SK-N-SH treated with all-trans-retinoic acid at 6 μM for 48 hours (cell line): ENCODE data around the gene PCMT1.

Source experiments
- ATAC-seq: fragments of 200-7000 bp; cut with Tn5 transposase; 3 replicates; pipeline ENCODE4 v1.9.1; 2020; ENCODE audit warnings: mild to moderate bottlenecking, moderate library complexity
- ARNTL ChIP-seq: fragments of 450-650 bp; formaldehyde crosslinking; IDR thresholded peaks from 2 replicates; pipeline ENCODE4 v1.5.0; 2020; ENCODE audit warnings: low read depth, mild to moderate bottlenecking, moderate library complexity, borderline replicate concordance
- BACH2 ChIP-seq: fragments of 250-450 bp; sonication (Bioruptor Pico); IDR thresholded peaks from 2 replicates; pipeline ENCODE4 v1.9.0; 2021; ENCODE audit warnings: mild to moderate bottlenecking, borderline replicate concordance
- CSDC2 ChIP-seq: fragments of 250-450 bp; sonication (Bioruptor Pico); IDR thresholded peaks from 2 replicates; pipeline ENCODE4 v1.5.0; 2020; ENCODE audit warnings: mild to moderate bottlenecking, moderate library complexity
- ESRRG ChIP-seq: fragments of 250-450 bp; sonication (Bioruptor Pico); IDR thresholded peaks from 2 replicates; pipeline ENCODE4 v1.6.1; 2021; ENCODE audit warnings: mild to moderate bottlenecking
- OSR1 ChIP-seq: fragments of 250-450 bp; sonication (Bioruptor Pico); IDR thresholded peaks from 2 replicates; pipeline ENCODE4 v1.8.0; 2022; ENCODE audit warnings: moderate library complexity, mild to moderate bottlenecking, inconsistent platforms
- PPARA ChIP-seq: fragments of 250-450 bp; sonication (Bioruptor Pico); IDR thresholded peaks from 2 replicates; pipeline ENCODE4 v1.5.0; 2020; ENCODE audit warnings: mild to moderate bottlenecking, borderline replicate concordance
- RARB ChIP-seq: fragments of 250-450 bp; sonication (Bioruptor Pico); IDR thresholded peaks from 2 replicates; pipeline ENCODE4 v1.8.0; 2021; ENCODE audit warnings: mild to moderate bottlenecking, moderate library complexity
- SNAI2 ChIP-seq: fragments of 250-450 bp; sonication (Bioruptor Pico); IDR thresholded peaks from 2 replicates; pipeline ENCODE4 v1.5.0; 2020; ENCODE audit warnings: mild to moderate bottlenecking, moderate library complexity
- TCF4 ChIP-seq: fragments of 250-450 bp; sonication (Bioruptor Pico); IDR thresholded peaks from 2 replicates; pipeline ENCODE4 v1.8.0; 2021; ENCODE audit warnings: mild to moderate bottlenecking, moderate library complexity, borderline replicate concordance
- TOX ChIP-seq: fragments of 250-450 bp; sonication (Bioruptor Pico); IDR thresholded peaks from 2 replicates; pipeline ENCODE4 v1.8.0; 2021; ENCODE audit warnings: mild to moderate bottlenecking, moderate library complexity, borderline replicate concordance
- ZFP3 ChIP-seq: fragments of 250-450 bp; sonication (Bioruptor Pico); IDR thresholded peaks from 2 replicates; pipeline ENCODE4 v1.5.0; 2020; ENCODE audit warnings: mild to moderate bottlenecking, moderate library complexity
- ZFP30 ChIP-seq: fragments of 450-650 bp; formaldehyde crosslinking; IDR thresholded peaks from 2 replicates; pipeline ENCODE4 v1.5.0; 2022; ENCODE audit warnings: mild to moderate bottlenecking, moderate library complexity
- ZNF565 ChIP-seq: fragments of 450-650 bp; formaldehyde crosslinking; conservative IDR thresholded peaks from 2 replicates; pipeline ENCODE4 v1.5.0; 2020; ENCODE audit warnings: low read depth, mild to moderate bottlenecking, moderate library complexity
- ZNF70 ChIP-seq: fragments of 450-650 bp; formaldehyde crosslinking; IDR thresholded peaks from 2 replicates; pipeline ENCODE4 v1.5.0; 2020; ENCODE audit warnings: mild to moderate bottlenecking, moderate library complexity
- ZNF8 ChIP-seq: fragments of 450-650 bp; formaldehyde crosslinking; IDR thresholded peaks from 2 replicates; pipeline ENCODE4 v1.5.0; 2020; ENCODE audit warnings: mild to moderate bottlenecking, moderate library complexity
- TF ChIP-seq, protein P1 (sequence below): fragments of 250-450 bp; sonication (Bioruptor Pico); IDR thresholded peaks from 2 replicates; pipeline ENCODE4 v1.8.0; 2020; ENCODE audit warnings: mild to moderate bottlenecking, moderate library complexity, borderline replicate concordance
- TF ChIP-seq, protein P2 (sequence below): fragments of 250-450 bp; sonication (Bioruptor Pico); IDR thresholded peaks from 2 replicates; pipeline ENCODE4 v1.5.0; 2020; ENCODE audit warnings: mild to moderate bottlenecking, moderate library complexity
- TF ChIP-seq, protein P3 (sequence below): fragments of 250-450 bp; sonication (Bioruptor Pico); IDR thresholded peaks from 2 replicates; pipeline ENCODE4 v1.5.1; 2020; ENCODE audit warnings: low read depth, mild to moderate bottlenecking, moderate library complexity
- TF ChIP-seq, protein P4 (sequence below): fragments of 250-450 bp; sonication (Bioruptor Pico); IDR thresholded peaks from 2 replicates; pipeline ENCODE4 v1.5.1; 2021; ENCODE audit warnings: mild to moderate bottlenecking, moderate library complexity
- TF ChIP-seq, protein P5 (sequence below): fragments of 250-450 bp; sonication (Bioruptor Pico); IDR thresholded peaks from 2 replicates; pipeline ENCODE4 v1.8.0; 2021; ENCODE audit warnings: low read depth, mild to moderate bottlenecking, moderate library complexity, borderline replicate concordance

PCMT1 gene

DNA sequence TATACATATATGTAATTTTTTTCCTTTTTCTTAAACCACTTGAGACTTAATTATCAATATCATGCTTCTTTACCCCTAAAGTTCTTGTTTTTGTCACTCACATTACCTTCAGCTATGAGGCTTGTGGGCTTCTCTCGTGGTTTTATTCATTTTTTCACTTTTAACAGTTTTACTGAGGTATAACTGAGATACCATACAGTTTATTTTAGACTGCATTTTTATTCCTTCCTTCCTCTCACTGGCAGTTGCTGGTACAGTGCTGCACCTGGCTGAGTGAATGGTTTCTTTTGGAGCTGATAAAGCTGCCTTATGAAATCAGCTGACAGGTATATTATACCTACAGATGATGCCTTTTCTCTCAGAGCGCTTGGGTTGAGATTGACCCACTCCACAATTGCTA lies 60.3 kb downstream of the PCMT1 start:
- no peak for ATAC-seq
- TF ChIP-seq OSR1 (CRISPR knock-in tag) (no peak), RARB (CRISPR knock-in tag) (no peak), SNAI2 (CRISPR knock-in tag) (no peak), ZFP3 (CRISPR knock-in tag) (no peak)

DNA sequence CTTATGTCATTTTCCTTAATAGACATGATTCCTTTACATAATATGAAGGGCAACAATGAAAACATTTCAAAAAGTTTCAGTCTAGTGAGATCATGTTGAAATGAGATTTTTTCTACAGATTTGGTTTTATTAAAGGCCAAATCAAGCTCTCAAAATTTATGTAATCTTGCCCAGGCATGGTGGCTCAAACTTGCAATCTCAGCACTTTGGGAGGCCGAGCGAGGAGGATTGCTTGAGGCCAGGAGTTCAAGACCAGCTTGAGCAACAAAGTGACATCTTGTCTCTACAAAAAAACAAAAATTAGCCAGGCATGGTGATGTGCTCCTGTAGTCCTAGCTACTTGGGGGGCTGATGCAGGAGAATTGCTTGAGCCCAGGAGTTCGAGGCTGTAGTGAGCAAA lies 63.8 kb downstream of the PCMT1 start:
- TF ChIP-seq ESRRG (CRISPR knock-in tag) (no peak), OSR1 (CRISPR knock-in tag) (no peak), ARNTL (no peak), TOX (CRISPR knock-in tag) (no peak), ZFP30 (CRISPR knock-in tag) (no peak), SNAI2 (CRISPR knock-in tag) (no peak)
- TF ChIP-seq, protein P1, sequence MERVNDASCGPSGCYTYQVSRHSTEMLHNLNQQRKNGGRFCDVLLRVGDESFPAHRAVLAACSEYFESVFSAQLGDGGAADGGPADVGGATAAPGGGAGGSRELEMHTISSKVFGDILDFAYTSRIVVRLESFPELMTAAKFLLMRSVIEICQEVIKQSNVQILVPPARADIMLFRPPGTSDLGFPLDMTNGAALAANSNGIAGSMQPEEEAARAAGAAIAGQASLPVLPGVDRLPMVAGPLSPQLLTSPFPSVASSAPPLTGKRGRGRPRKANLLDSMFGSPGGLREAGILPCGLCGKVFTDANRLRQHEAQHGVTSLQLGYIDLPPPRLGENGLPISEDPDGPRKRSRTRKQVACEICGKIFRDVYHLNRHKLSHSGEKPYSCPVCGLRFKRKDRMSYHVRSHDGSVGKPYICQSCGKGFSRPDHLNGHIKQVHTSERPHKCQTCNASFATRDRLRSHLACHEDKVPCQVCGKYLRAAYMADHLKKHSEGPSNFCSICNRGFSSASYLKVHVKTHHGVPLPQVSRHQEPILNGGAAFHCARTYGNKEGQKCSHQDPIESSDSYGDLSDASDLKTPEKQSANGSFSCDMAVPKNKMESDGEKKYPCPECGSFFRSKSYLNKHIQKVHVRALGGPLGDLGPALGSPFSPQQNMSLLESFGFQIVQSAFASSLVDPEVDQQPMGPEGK (CRISPR knock-in tag), result no peak
- TF ChIP-seq, protein P2, sequence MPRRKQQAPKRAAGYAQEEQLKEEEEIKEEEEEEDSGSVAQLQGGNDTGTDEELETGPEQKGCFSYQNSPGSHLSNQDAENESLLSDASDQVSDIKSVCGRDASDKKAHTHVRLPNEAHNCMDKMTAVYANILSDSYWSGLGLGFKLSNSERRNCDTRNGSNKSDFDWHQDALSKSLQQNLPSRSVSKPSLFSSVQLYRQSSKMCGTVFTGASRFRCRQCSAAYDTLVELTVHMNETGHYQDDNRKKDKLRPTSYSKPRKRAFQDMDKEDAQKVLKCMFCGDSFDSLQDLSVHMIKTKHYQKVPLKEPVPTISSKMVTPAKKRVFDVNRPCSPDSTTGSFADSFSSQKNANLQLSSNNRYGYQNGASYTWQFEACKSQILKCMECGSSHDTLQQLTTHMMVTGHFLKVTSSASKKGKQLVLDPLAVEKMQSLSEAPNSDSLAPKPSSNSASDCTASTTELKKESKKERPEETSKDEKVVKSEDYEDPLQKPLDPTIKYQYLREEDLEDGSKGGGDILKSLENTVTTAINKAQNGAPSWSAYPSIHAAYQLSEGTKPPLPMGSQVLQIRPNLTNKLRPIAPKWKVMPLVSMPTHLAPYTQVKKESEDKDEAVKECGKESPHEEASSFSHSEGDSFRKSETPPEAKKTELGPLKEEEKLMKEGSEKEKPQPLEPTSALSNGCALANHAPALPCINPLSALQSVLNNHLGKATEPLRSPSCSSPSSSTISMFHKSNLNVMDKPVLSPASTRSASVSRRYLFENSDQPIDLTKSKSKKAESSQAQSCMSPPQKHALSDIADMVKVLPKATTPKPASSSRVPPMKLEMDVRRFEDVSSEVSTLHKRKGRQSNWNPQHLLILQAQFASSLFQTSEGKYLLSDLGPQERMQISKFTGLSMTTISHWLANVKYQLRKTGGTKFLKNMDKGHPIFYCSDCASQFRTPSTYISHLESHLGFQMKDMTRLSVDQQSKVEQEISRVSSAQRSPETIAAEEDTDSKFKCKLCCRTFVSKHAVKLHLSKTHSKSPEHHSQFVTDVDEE (CRISPR knock-in tag), result no peak
- TF ChIP-seq, protein P3, sequence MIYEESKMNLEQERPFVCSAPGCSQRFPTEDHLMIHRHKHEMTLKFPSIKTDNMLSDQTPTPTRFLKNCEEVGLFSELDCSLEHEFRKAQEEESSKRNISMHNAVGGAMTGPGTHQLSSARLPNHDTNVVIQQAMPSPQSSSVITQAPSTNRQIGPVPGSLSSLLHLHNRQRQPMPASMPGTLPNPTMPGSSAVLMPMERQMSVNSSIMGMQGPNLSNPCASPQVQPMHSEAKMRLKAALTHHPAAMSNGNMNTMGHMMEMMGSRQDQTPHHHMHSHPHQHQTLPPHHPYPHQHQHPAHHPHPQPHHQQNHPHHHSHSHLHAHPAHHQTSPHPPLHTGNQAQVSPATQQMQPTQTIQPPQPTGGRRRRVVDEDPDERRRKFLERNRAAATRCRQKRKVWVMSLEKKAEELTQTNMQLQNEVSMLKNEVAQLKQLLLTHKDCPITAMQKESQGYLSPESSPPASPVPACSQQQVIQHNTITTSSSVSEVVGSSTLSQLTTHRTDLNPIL (CRISPR knock-in tag), result no peak
- ATAC-seq, result no peak

DNA sequence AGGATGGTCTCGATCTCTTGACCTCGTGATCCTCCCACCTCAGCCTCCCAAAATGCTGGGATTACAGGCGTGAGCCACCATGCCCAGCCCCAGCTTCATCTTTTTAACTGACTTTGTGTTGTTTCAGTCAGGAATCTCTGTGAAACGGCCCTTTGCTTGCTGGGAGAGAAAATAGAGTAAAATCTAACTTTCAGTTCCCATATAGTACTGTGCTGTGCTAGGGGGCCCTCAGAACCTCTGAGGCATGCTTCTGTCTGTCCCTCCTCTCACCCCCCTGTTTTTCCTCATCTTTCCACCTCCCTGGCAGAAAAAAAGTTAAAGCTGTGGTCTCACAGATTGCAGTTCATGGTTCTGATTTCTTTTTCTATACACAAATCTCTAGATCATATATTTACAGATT lies 66.2 kb downstream of the PCMT1 start:
- no peak for TF ChIP-seq ZNF70 (CRISPR knock-in tag)
- no peak for TF ChIP-seq ARNTL
- TF ChIP-seq PPARA (CRISPR knock-in tag), result no peak
- no peak for TF ChIP-seq RARB (CRISPR knock-in tag)
- no peak for TF ChIP-seq ZNF8 (CRISPR knock-in tag)
- TF ChIP-seq ZNF565 (CRISPR knock-in tag), result no peak
- TF ChIP-seq, protein P1 (CRISPR knock-in tag), result no peak
- no peak for TF ChIP-seq BACH2
- TF ChIP-seq, protein P2 (CRISPR knock-in tag), result no peak
- TF ChIP-seq, protein P3 (CRISPR knock-in tag), result no peak
- no peak for TF ChIP-seq ZFP30 (CRISPR knock-in tag)
- TF ChIP-seq CSDC2, result no peak
- TF ChIP-seq, protein P4, sequence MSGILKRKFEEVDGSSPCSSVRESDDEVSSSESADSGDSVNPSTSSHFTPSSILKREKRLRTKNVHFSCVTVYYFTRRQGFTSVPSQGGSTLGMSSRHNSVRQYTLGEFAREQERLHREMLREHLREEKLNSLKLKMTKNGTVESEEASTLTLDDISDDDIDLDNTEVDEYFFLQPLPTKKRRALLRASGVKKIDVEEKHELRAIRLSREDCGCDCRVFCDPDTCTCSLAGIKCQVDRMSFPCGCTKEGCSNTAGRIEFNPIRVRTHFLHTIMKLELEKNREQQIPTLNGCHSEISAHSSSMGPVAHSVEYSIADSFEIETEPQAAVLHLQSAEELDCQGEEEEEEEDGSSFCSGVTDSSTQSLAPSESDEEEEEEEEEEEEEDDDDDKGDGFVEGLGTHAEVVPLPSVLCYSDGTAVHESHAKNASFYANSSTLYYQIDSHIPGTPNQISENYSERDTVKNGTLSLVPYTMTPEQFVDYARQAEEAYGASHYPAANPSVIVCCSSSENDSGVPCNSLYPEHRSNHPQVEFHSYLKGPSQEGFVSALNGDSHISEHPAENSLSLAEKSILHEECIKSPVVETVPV (CRISPR knock-in tag), result no peak
- TF ChIP-seq ZFP3 (CRISPR knock-in tag), result no peak
- no peak for TF ChIP-seq TCF4 (CRISPR knock-in tag)
- TF ChIP-seq, protein P5, sequence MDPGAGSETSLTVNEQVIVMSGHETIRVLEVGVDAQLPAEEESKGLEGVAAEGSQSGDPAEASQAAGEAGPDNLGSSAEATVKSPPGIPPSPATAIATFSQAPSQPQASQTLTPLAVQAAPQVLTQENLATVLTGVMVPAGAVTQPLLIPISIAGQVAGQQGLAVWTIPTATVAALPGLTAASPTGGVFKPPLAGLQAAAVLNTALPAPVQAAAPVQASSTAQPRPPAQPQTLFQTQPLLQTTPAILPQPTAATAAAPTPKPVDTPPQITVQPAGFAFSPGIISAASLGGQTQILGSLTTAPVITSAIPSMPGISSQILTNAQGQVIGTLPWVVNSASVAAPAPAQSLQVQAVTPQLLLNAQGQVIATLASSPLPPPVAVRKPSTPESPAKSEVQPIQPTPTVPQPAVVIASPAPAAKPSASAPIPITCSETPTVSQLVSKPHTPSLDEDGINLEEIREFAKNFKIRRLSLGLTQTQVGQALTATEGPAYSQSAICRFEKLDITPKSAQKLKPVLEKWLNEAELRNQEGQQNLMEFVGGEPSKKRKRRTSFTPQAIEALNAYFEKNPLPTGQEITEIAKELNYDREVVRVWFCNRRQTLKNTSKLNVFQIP (CRISPR knock-in tag), result no peak
- TF ChIP-seq, all 23 proteins: peak for 0
- ATAC-seq, result no peak
